ENCODE results near the gene CXCL12.

Gene CXCL12

GRCh38 chr10:44384601-44385025 is 284 bp downstream of the CXCL12 start:
- DNase-seq (ENCODE audit: low read depth) = no peak

GRCh38 chr10:44383749-44384600 is 922 bp downstream of the CXCL12 start:
- no peak for DNase-seq (ENCODE audit: low read depth)

GRCh38 chr10:44382981-44383748 is 1.7 kb downstream of the CXCL12 start:
- no peak for DNase-seq (ENCODE audit: low read depth)

- DNase-seq (ENCODE audit: low read depth) = no peak
Measured at GRCh38 chr10:44382131-44382858, 2.6 kb downstream of the CXCL12 start.

- DNase-seq (ENCODE audit: low read depth) = no peak
Measured at GRCh38 chr10:44380829-44381600, 3.9 kb downstream of the CXCL12 start.

- DNase-seq (ENCODE audit: low read depth) = no peak
Measured at GRCh38 chr10:44379907-44380306, 5.0 kb downstream of the CXCL12 start.

GRCh38 chr10:44378626-44379025 is 6.3 kb downstream of the CXCL12 start:
- no peak for DNase-seq (ENCODE audit: low read depth)

GRCh38 chr10:44377651-44378310 is 7.1 kb downstream of the CXCL12 start:
- no peak for DNase-seq (ENCODE audit: low read depth)

DNA sequence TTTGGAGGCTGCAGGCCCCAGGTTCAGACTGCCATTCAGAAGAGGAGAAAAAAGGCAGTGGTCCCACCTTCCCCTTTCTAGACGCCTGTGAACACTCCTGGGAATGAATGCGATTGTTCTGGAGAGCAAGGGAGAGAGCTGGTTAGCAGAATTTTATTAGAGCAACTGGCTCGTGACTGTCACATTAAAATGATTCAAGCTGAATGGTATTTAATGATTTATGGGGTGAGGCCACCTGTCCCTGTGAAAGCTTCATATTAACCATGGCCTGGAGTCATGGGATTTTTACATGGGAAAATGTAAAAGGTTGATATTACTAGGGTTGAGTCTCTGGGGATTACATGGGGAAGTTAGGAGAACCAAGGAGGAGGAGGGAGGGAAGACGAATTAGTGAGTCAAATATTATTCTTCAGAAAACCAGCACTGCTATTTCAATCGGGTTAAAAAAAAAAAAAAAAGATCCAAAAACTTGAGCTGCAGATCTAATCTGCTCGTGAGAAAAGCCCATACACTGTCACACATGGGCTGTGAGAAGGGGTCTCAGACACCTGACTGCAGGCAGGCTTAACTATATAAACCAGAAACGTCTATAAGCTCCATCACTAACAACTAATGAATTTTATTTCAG is 8.3 kb downstream of the CXCL12 start:
- no peak for DNase-seq (ENCODE audit: low read depth)

- DNase-seq (ENCODE audit: low read depth) = no peak
Measured at GRCh38 chr10:44374155-44374554, 10.7 kb downstream of the CXCL12 start.

DNA sequence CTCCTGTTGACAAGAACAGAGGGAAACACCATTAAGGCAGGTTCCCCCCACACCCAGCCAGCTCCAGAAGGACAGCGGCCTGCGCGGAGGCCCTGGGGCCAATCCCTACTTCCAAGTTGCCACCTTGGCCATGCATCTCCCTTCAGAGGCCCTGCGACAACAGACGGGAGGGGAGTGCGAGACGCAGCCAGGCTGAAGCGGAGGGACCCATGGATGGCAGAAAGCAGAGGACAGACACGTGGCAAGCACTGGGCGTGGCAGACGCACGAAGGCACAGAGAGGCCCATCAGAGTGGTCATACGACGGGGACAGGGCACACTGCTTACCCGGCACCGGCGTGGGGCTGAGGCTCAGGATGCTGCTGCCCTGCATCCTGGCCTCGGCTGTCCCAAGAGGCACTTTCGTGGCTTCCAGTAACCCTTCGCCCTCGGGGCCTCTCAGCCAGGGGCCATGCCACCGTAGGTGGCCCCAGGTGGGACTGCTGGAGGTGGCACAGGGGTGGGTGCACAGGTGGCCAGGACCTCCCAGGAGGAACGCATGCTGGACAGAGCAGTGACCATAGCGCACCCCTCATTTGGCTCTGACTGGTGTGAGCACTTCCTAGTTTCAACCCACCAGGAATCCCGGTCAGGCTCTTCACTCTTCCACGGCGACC is 11.4 kb downstream of the CXCL12 start:
- DNase-seq (ENCODE audit: low read depth) = no peak

- no peak for DNase-seq (ENCODE audit: low read depth)
Measured at GRCh38 chr10:44372181-44372580, 12.7 kb downstream of the CXCL12 start.

GRCh38 chr10:44370731-44371248 is 14.1 kb downstream of the CXCL12 start:
- DNase-seq (ENCODE audit: low read depth) = no peak

GRCh38 chr10:44369854-44370253 is 15.0 kb downstream of the CXCL12 start:
- no peak for DNase-seq (ENCODE audit: low read depth)

DNA sequence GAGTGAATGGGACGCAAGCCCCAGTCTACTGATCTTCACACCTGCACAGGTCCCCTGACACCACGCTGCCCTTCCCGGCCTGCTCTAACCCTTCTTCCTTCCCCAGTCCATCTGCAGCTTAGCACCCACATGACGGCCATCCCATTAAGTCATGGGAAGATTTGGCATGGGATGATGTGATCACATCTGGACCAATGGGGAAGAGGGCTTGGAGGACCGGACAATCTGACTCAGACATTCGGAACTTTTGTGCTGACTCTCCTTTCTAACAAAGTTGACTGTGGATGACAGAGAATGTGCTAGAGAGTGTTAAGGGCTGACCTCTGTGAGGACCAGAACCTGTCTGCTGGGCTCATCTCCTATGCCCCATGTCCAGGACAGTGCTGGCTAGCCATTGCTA is 15.6 kb downstream of the CXCL12 start:
- no peak for DNase-seq (ENCODE audit: low read depth)

DNA sequence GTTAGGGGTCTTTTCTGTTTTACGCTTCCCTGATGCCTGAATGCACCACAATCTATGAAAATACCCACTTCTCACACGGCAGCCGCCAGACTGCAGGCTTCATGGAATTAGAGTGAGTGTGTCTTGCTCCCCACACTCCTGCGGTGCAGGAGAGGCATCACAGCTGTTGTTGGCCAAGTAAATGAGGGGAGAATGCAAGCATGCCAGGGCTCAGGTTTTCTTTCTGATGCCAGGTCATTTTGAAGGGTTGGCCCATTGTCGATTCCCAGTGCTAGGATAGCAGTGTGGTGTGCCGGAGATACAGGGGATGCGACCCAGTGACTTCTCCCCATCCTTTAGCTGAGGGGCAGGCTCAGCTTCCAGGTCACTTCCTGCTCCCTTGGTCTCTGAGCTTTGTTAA is 16.3 kb downstream of the CXCL12 start:
- no peak for DNase-seq (ENCODE audit: low read depth)

- no peak for DNase-seq (ENCODE audit: low read depth)
Measured at GRCh38 chr10:44366941-44367630, 17.8 kb downstream of the CXCL12 start.

GRCh38 chr10:44364566-44364965 is 20.3 kb downstream of the CXCL12 start:
- DNase-seq (ENCODE audit: low read depth) = no peak

- no peak for DNase-seq (ENCODE audit: low read depth)
Measured at GRCh38 chr10:44363716-44364115, 21.2 kb downstream of the CXCL12 start.
